ENCODE measurements around the gene TRIM8. TPM values are rescaled to one million over a fixed set of nuclear protein-coding genes. Genes with fewer than 3 reads are reported as not detected.

The TRIM8 gene
- total and polyA plus RNA-seq, 7 experiments from 2014 or later, result 23.9 to 88.7 (median 58.2) TPM

DNA sequence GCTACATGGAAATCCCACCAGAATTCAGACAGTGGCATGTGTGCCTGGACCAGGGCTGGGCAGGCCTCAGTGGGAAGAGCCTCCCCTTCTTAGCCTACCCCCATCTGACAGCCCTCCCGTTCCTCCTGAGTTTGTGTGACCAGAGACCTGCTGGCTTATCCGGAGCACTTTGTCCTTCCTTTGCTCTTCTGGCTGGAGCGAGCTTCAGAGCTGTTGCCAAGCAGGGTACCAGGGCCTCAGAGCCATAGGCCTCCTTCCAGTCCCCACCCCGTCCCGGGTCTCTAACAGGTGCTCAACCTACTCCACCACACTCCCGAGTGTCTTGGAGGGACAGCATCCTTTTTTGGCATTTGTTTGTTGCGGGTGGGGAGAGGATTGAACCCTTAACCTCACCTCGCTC, 26.5 kb upstream of the TRIM8 start:
- intact Hi-C loops (cut with micrococcal nuclease), result no loop called here
- ATAC-seq, result no peak

DNA sequence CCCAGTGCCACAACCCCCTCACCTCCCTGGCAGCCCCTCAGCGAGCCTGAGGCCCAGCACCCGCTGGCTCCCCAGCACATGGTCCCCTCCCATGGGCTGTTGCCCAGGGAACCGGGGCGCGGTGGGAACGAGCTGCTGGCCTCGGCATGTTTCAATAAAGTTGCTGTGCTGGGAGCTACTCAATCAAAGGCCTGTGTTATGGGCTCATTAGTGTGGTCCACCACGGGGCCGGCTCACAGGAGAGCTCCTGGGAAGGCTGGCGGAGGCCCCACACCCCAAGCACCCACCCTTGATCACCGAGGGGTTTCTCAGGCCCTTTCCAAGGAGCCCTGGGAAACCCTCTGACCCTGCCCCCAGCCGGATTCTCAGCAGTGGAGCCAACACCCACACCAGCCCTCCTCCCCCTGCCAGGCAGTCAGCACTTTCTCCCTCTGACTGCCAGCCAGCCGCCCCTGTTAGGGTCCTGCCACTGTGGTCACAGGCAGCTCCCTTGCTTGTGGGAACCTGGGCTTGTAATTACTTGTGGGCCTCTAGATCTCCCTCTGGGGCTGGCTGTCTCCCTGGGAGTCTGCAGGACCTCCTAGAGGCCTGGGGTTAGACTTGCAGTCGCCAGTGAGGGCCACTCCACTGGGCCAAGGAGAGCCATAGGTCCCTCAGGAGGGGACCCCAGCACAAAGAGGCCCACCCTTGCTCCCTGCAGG, 24.8 kb upstream of the TRIM8 start:
- peaks cover 0 to 61% (median 5%) of the 10 kb centered on the region in 3 experiments for H3K36me3 ChIP-seq (ENCODE audit: control insufficient read depth in 2 of 3, insufficient read depth in 3 of 3, low read length in 3 of 3)
- H3K27me3 ChIP-seq (ENCODE audit: control insufficient read depth in 2 of 2, insufficient read depth in 2 of 2, low read length in 2 of 2), result no peaks in the 10 kb centered on the region
- H3K4me1 ChIP-seq (ENCODE audit: control insufficient read depth in 2 of 2, insufficient read depth in 2 of 2, low read length in 2 of 2), result no peaks in the 10 kb centered on the region
- DNase-seq, result no peak
- Mint-ChIP-seq H3K4me1 (peaks cover 0 to 7% (median 0%) of the 10 kb centered on the region in 7 donors), H3K27ac (no peak overlapping the region), H3K27me3 (no peaks in the 10 kb centered on the region), H3K4me3 (no peak overlapping the region), H3K9me3 (no peaks in the 10 kb centered on the region), H3K36me3 (peaks cover 0 to 22% (median 5%) of the 10 kb centered on the region in 5 donors)
- intact Hi-C loops (cut with micrococcal nuclease), result no loop called here
- H3K27ac ChIP-seq (ENCODE audit: low read depth, low read length), result no peak overlapping the region
- CTCF ChIA-PET, result no interaction called here
- H3K4me3 ChIP-seq (ENCODE audit: low read length), result no peak overlapping the region
- ATAC-seq, result no peak
- no peaks in the 10 kb centered on the region for H3K9me3 ChIP-seq (ENCODE audit: control insufficient read depth in 2 of 3, low read length in 3 of 3)
- POLR2A ChIA-PET, result no interaction called here

More for the DNA sequence above, 26.5 kb upstream of the TRIM8 start:
- Mint-ChIP-seq H3K36me3 (peaks cover 0 to 25% (median 5%) of the 10 kb centered on the region in 5 donors), H3K27me3 (no peaks in the 10 kb centered on the region), H3K4me3 (no peak overlapping the region), H3K27ac (peak overlapping the region in 2 of 9 donors; percentile 2 to 40), H3K9me3 (no peaks in the 10 kb centered on the region), H3K4me1 (peaks cover 1 to 12% (median 8%) of the 10 kb centered on the region in 7 donors)
- POLR2A ChIA-PET, result interaction anchor here (1.2 kb wide), 1 partner anchor 24 kb away, joined by 3 read pairs; no protein-coding TSS in a partner anchor
- Histone ChIP-seq H3K9me3 (ENCODE audit: control insufficient read depth in 2 of 3, low read length in 3 of 3) (no peaks in the 10 kb centered on the region), H3K4me1 (ENCODE audit: control insufficient read depth in 2 of 2, insufficient read depth in 2 of 2, low read length in 2 of 2) (peaks cover 0 to 10% of the 10 kb centered on the region in 2 donors), H3K27ac (ENCODE audit: low read depth, low read length) (no peak overlapping the region), H3K36me3 (ENCODE audit: control insufficient read depth in 2 of 3, insufficient read depth in 3 of 3, low read length in 3 of 3) (peaks cover 0 to 61% (median 5%) of the 10 kb centered on the region in 3 experiments), H3K4me3 (ENCODE audit: low read length) (no peak overlapping the region), H3K27me3 (ENCODE audit: control insufficient read depth in 2 of 2, insufficient read depth in 2 of 2, low read length in 2 of 2) (no peaks in the 10 kb centered on the region)
- CTCF ChIA-PET, result no interaction called here
- no peak for DNase-seq

DNA sequence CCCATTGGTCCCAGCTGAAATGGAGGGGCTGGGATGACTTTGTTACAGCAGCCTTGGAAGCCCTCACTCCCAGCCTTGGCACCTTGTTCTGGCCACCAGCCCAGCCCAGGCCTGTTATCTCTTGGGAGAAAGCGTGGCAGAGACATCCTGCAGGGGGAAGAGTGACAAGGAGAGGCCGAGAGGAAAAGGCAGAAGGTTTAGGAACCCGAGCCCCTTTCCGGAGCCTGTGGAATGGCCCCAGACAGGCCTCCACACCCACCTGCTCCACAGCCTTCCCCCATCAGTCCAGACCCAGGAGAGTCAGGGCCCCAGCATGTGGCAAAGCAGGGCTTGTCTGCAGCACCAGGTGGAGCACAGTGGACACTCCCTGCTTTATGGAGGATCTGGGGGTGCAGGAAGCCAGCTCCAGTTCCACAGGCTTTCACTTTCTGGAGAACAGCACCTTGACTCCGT, 24.1 kb upstream of the TRIM8 start:
- CTCF ChIA-PET, result no interaction called here
- H3K9me3 Mint-ChIP-seq, result peaks cover 0 to 1% (median 0%) of the 10 kb centered on the region in 11 donors
- intact Hi-C loops (cut with micrococcal nuclease), result no loop called here
- Histone ChIP-seq H3K36me3 (ENCODE audit: control insufficient read depth in 2 of 3, insufficient read depth in 3 of 3, low read length in 3 of 3) (peaks cover 0 to 67% (median 5%) of the 10 kb centered on the region in 3 experiments), H3K4me3 (ENCODE audit: low read length) (no peak overlapping the region), H3K4me1 (ENCODE audit: control insufficient read depth in 2 of 2, insufficient read depth in 2 of 2, low read length in 2 of 2) (no peaks in the 10 kb centered on the region), H3K9me3 (ENCODE audit: control insufficient read depth in 2 of 3, low read length in 3 of 3) (no peaks in the 10 kb centered on the region), H3K27me3 (ENCODE audit: control insufficient read depth in 2 of 2, insufficient read depth in 2 of 2, low read length in 2 of 2) (no peaks in the 10 kb centered on the region), H3K27ac (ENCODE audit: low read depth, low read length) (no peak overlapping the region)
- H3K4me3 Mint-ChIP-seq, result no peak overlapping the region
- no peaks in the 10 kb centered on the region for H3K27me3 Mint-ChIP-seq
- H3K4me1 Mint-ChIP-seq, result peaks cover 0 to 3% (median 0%) of the 10 kb centered on the region in 7 donors
- DNase-seq, result no peak
- POLR2A ChIA-PET, result no interaction called here
- peaks cover 0 to 22% (median 5%) of the 10 kb centered on the region in 5 donors for H3K36me3 Mint-ChIP-seq
- ATAC-seq, result no peak
- peak overlapping the region in 1 of 9 donors; percentile 36 for H3K27ac Mint-ChIP-seq

DNA sequence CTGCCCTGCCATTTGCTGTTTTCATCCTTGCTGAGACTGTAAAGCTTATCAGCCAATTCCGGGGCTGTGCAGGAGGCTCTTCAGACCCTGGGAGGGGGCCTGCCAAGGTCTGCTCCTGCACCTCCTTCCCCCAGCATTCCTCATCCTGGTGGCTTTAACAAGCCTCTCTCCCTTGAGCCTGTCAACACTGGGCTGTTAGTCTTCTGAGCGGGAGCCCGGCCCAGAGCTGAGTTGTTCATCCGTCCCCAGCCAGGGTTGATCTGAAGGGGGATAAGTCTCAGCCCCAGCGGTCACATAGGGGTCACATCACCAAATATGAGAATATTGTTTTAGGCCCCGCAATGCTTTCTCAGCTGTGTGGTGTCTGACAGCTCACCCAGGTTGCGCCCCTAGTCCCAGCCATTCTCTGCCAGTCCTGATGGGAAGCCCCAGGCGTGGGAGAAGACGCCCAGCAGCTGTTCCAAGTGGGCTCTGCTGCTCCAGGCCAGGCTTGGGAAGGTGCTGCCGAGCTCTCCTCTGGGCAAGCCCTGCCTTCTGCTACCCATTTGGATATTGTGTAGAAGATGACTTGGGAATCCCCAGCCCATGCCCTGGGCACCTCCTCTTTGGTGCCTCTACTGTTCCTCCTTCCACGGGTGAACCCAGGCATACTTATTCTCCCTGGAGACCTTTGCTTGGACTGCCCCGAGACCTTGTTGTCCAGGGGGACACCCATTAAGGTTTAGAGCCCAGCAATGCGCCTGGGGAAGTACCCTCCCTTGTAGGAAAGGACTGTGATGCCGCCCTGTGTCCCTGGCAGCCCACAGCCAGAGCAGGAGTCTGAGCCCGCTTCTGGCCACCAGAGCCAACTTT, 23.5 kb upstream of the TRIM8 start:
- Mint-ChIP-seq H3K36me3 (peaks cover 0 to 22% (median 5%) of the 10 kb centered on the region in 5 donors), H3K27me3 (no peaks in the 10 kb centered on the region), H3K4me1 (peaks cover 0 to 3% (median 0%) of the 10 kb centered on the region in 7 donors), H3K9me3 (peaks cover 0 to 1% (median 0%) of the 10 kb centered on the region in 11 donors), H3K4me3 (no peak overlapping the region), H3K27ac (peak overlapping the region in 4 of 9 donors; percentile 22 to 86 (median 42))
- intact Hi-C loops (cut with micrococcal nuclease), result no loop called here
- Histone ChIP-seq H3K4me1 (ENCODE audit: control insufficient read depth in 2 of 2, insufficient read depth in 2 of 2, low read length in 2 of 2) (no peaks in the 10 kb centered on the region), H3K27me3 (ENCODE audit: control insufficient read depth in 2 of 2, insufficient read depth in 2 of 2, low read length in 2 of 2) (no peaks in the 10 kb centered on the region), H3K9me3 (ENCODE audit: control insufficient read depth in 2 of 3, low read length in 3 of 3) (no peaks in the 10 kb centered on the region), H3K27ac (ENCODE audit: low read depth, low read length) (no peak overlapping the region), H3K36me3 (ENCODE audit: control insufficient read depth in 2 of 3, insufficient read depth in 3 of 3, low read length in 3 of 3) (peaks cover 0 to 61% (median 5%) of the 10 kb centered on the region in 3 experiments), H3K4me3 (ENCODE audit: low read length) (no peak overlapping the region)
- CTCF ChIA-PET, result no interaction called here
- POLR2A ChIA-PET, result no interaction called here
- ATAC-seq (no peak), DNase-seq (no peak)

DNA sequence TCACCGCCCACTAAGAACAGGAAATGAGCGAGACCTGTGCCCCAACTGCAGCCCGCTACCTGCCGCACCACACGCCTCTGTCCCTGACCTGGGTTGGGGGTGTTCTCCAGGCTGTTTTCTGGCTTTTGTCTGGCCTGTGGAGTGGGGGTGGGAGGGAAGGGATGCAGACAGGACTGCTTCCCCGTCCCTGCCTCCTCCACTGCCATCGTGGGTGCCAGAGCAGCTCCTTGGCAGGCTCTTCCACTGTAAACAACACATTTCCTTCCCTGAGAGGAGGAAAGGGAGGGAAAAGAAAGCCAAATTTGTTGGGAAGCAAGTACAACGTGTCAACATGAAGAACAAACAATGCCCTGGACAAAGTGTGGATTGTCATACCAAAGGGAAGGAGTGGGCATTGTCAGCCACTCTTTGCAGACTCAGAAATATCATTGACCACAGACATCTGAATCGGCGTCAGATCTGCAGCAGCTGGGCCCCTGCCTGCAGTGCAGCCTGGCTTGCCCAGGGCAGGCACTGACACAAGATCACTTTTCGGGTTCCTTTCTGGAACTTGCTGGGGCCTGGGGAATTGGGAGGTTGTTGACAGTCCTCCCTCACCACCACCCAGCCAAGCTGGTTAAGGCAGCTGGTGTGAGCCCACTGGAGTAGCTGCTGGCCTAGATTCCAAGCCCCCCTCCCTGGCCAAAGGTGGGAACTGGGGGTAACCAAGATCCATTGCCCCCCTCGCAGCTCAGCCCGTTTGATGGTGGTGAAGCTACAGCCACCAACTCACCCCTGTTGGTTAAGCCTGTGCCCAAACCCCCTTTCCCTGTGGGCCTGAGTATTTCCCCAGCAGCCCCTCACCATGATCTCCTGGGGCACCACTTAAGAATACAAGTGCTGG, 22.6 kb upstream of the TRIM8 start:
- ATAC-seq (no peak), DNase-seq (no peak)
- H3K4me3 Mint-ChIP-seq, result no peak overlapping the region
- peaks cover 0 to 53% (median 5%) of the 10 kb centered on the region in 3 experiments for H3K36me3 ChIP-seq (ENCODE audit: control insufficient read depth in 2 of 3, insufficient read depth in 3 of 3, low read length in 3 of 3)
- no peak overlapping the region for H3K4me3 ChIP-seq (ENCODE audit: low read length)
- H3K4me1 ChIP-seq (ENCODE audit: control insufficient read depth in 2 of 2, insufficient read depth in 2 of 2, low read length in 2 of 2), result no peaks in the 10 kb centered on the region
- peaks cover 0 to 1% (median 0%) of the 10 kb centered on the region in 11 donors for H3K9me3 Mint-ChIP-seq
- H3K27me3 Mint-ChIP-seq, result no peaks in the 10 kb centered on the region
- no peaks in the 10 kb centered on the region for H3K27me3 ChIP-seq (ENCODE audit: control insufficient read depth in 2 of 2, insufficient read depth in 2 of 2, low read length in 2 of 2)
- POLR2A ChIA-PET, result interaction anchor here (0.7 kb wide), 1 partner anchor 139 kb away, joined by 3 read pairs; no protein-coding TSS in a partner anchor
- H3K36me3 Mint-ChIP-seq, result peaks cover 0 to 20% (median 4%) of the 10 kb centered on the region in 5 donors
- no peaks in the 10 kb centered on the region for H3K9me3 ChIP-seq (ENCODE audit: control insufficient read depth in 2 of 3, low read length in 3 of 3)
- intact Hi-C loops (cut with micrococcal nuclease), result no loop called here
- H3K27ac Mint-ChIP-seq, result peak overlapping the region in 2 of 9 donors; percentile 48 to 86
- H3K4me1 Mint-ChIP-seq, result no peaks in the 10 kb centered on the region
- CTCF ChIA-PET, result no interaction called here
- H3K27ac ChIP-seq (ENCODE audit: low read depth, low read length), result no peak overlapping the region

DNA sequence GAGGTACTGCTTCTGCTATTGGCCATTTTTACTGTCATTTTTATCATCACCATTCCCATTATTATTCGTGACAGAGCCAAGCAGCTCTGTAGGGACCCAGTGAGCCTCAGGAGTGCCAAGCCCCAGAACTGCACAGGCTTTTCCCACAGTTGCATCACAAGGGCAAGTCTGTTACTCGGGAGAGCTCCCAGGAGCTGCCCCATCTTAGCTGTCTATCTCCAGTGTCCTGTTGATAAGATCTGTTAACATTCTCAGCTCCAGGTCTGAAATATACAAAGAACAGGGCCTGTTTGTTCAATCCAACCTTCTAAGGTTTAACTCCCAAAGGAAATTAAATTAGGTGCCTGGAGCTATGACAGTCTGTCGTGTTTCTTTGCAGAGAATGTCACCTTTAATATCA, 20.2 kb upstream of the TRIM8 start:
- Histone ChIP-seq H3K4me1 (ENCODE audit: control insufficient read depth in 2 of 2, insufficient read depth in 2 of 2, low read length in 2 of 2) (no peaks in the 10 kb centered on the region), H3K4me3 (ENCODE audit: low read length) (no peak overlapping the region), H3K27ac (ENCODE audit: low read depth, low read length) (no peak overlapping the region), H3K9me3 (ENCODE audit: control insufficient read depth in 2 of 3, low read length in 3 of 3) (no peaks in the 10 kb centered on the region), H3K27me3 (ENCODE audit: control insufficient read depth in 2 of 2, insufficient read depth in 2 of 2, low read length in 2 of 2) (no peaks in the 10 kb centered on the region), H3K36me3 (ENCODE audit: control insufficient read depth in 2 of 3, insufficient read depth in 3 of 3, low read length in 3 of 3) (peaks cover 0 to 38% (median 0%) of the 10 kb centered on the region in 3 experiments)
- CTCF ChIA-PET, result interaction anchor here (0.7 kb wide), 1 partner anchor 84 kb away, joined by 3 read pairs; no protein-coding TSS in a partner anchor
- Mint-ChIP-seq H3K9me3 (peaks cover 0 to 1% (median 0%) of the 10 kb centered on the region in 11 donors), H3K36me3 (no peaks in the 10 kb centered on the region), H3K4me1 (no peaks in the 10 kb centered on the region), H3K27me3 (no peaks in the 10 kb centered on the region), H3K4me3 (no peak overlapping the region), H3K27ac (peak overlapping the region in 2 of 9 donors; percentile 8 to 70)
- POLR2A ChIA-PET, result interaction anchor here (0.7 to 1.3 kb wide), 2 partner anchors 20 to 70 kb away, joined by 3 to 5 read pairs; partner anchors contain the start of gene TRIM8
- intact Hi-C loops (cut with micrococcal nuclease), result no loop called here
- DNase-seq (no peak), ATAC-seq (no peak)

Measured in naive thymus-derived CD4-positive, alpha-beta T cell (primary cell).